Activated B cell treated with CpG ODN at 0.5 μM for 24 hours (primary cell): ENCODE results near the gene CYP20A1. TPM values are rescaled to one million over a fixed set of nuclear protein-coding genes. Genes with fewer than 3 reads are reported as not detected.
"Not testable (repeated sequence)": the region's sequence is repeated elsewhere in the genome, so short reads cannot be mapped to it uniquely, and the experiment has no call there.

Source experiments
- ATAC-seq: fragments of 200-7000 bp; cut with Tn5 transposase; one replicate; pipeline ENCODE4 v1.10.0; 2021; ENCODE audit warnings: low read depth, mild to moderate bottlenecking, moderate library complexity
- CTCF ChIA-PET: fragments of 350-600 bp; sonication (Branson Sonifier 250); formaldehyde crosslinking; loops from one replicate; lab custom pipeline; 2021; ENCODE audit warnings: antibody characterized with exemption; lab: Charles Lee
- POLR2A ChIA-PET: fragments of 350-600 bp; sonication (Branson Sonifier 250); formaldehyde crosslinking; loops from one replicate; lab custom pipeline; 2021; ENCODE audit warnings: antibody characterized with exemption; lab: Charles Lee
- DNase-seq: peaks from one replicate; pipeline ENCODE4 v3.0.0; 2022
- H3K27ac Mint-ChIP-seq: one replicate; pipeline ENCODE4 v1.8.0; 2020; ENCODE audit warnings: mixed read lengths
- H3K27me3 Mint-ChIP-seq: one replicate; pipeline ENCODE4 v1.8.0; 2021; ENCODE audit warnings: mixed read lengths
- H3K36me3 Mint-ChIP-seq: one replicate; pipeline ENCODE4 v1.8.0; 2021; ENCODE audit warnings: low read depth, mixed read lengths
- H3K4me1 Mint-ChIP-seq: one replicate; pipeline ENCODE4 v1.8.0; 2021; ENCODE audit warnings: mixed read lengths
- H3K4me3 Mint-ChIP-seq: one replicate; pipeline ENCODE4 v1.8.0; 2020; ENCODE audit warnings: mild to moderate bottlenecking, mixed read lengths
- H3K9me3 Mint-ChIP-seq: one replicate; pipeline ENCODE4 v1.8.0; 2020; ENCODE audit warnings: mixed read lengths
- intact Hi-C: fragments of 100-400 bp; cut with micrococcal nuclease; formaldehyde crosslinking; loops from one replicate; pipeline ENCODE4 v1.15.1; 2024
- total RNA-seq: library from RNA; stranded (reverse); gene quantifications from 2 replicates; pipeline ENCODE4 v1.2.3, GENCODE V29; 2022
- TF ChIP-seq, protein P1 (sequence below): fragments of 200-600 bp; IDR thresholded peaks from one replicate; pipeline ENCODE4 v1.8.0; 2022; ENCODE audit warnings: antibody characterized with exemption, mild to moderate bottlenecking

Gene CYP20A1
- total RNA-seq, 1 donor from 2014 or later = 32.2 TPM

DNA sequence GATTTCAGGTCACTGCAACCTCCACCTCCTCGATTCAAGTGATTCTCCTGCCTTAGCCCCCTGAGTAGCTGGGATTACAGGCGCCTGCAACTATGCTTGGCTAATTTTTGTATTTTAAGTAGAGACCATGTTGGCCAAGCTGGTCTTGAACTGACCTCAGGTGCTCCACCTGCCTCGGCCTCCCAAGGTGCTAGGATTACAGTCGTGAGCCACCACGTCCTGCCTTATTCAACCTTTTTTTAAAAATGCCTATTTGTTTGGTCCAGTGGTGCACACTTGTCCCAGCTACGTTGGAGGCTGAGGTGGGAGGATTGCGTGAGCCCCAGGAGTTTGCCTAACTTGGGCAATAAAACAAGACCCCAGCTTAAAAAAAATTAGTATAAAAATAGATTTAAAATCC lies 43.3 kb downstream of the CYP20A1 start:
- DNase-seq = no peak
- Mint-ChIP-seq H3K36me3 (peaks cover 70% of the 10 kb centered on the region), H3K4me1 (no peaks in the 10 kb centered on the region), H3K27me3 (no peaks in the 10 kb centered on the region), H3K4me3 (no peak overlapping the region), H3K9me3 (no peaks in the 10 kb centered on the region), H3K27ac (no peak overlapping the region)
- intact Hi-C loops = no loop called here
- POLR2A ChIA-PET = no interaction called here
- TF ChIP-seq, protein P1, sequence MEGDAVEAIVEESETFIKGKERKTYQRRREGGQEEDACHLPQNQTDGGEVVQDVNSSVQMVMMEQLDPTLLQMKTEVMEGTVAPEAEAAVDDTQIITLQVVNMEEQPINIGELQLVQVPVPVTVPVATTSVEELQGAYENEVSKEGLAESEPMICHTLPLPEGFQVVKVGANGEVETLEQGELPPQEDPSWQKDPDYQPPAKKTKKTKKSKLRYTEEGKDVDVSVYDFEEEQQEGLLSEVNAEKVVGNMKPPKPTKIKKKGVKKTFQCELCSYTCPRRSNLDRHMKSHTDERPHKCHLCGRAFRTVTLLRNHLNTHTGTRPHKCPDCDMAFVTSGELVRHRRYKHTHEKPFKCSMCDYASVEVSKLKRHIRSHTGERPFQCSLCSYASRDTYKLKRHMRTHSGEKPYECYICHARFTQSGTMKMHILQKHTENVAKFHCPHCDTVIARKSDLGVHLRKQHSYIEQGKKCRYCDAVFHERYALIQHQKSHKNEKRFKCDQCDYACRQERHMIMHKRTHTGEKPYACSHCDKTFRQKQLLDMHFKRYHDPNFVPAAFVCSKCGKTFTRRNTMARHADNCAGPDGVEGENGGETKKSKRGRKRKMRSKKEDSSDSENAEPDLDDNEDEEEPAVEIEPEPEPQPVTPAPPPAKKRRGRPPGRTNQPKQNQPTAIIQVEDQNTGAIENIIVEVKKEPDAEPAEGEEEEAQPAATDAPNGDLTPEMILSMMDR = no peak
- CTCF ChIA-PET = interaction anchor here (0.6 kb wide), 1 partner anchor 628 kb away, joined by 3 read pairs; no protein-coding TSS in a partner anchor
- no peak for ATAC-seq

DNA sequence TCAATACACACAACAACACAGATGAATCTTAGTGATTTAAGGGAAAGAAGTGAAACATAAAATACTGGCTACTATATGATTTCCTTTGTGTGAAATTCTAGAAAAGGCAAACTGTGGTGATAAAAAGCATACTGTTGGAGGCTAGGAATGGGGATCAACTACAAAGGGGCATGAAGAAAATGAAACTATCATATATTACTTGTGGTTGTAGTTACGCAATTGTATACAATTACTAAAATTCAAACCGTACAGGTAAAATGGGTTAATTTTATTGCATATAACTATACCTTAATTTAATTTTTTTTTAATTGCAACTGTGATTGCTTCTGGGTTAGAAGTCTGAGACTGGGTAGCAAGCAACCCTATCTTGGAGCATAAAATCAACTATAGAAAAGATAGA lies 47.7 kb downstream of the CYP20A1 start:
- intact Hi-C loops = no loop called here
- ATAC-seq = no peak
- TF ChIP-seq, protein P1 = no peak

DNA sequence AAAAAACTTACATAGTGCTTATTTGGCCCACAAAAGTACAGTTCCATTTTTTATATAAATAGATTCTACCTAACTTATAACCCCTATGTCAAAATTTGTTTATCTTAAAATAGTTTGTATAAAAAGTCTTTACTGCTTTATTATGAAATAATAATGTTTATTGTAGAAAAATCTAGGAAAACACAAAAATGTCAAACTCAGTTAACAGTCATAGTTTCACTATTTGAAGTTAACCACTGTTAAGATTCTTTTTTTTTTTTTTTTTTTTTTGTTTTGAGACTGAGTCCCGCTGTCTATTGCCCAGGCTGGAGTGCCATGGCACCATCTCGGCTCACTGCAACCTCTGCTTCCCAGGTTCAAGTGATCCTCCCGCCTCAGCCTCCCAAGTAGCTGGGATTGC lies 62.8 kb downstream of the CYP20A1 start:
- H3K4me1 Mint-ChIP-seq = no peaks in the 10 kb centered on the region
- peaks cover 36% of the 10 kb centered on the region for H3K36me3 Mint-ChIP-seq
- ChIA-PET POLR2A (no interaction called here), CTCF (no interaction called here)
- no peak overlapping the region for H3K4me3 Mint-ChIP-seq
- H3K27ac Mint-ChIP-seq = no peak overlapping the region
- ATAC-seq (no peak), DNase-seq (no peak)
- H3K9me3 Mint-ChIP-seq = no peaks in the 10 kb centered on the region
- intact Hi-C loops = no loop called here
- TF ChIP-seq, protein P1 = no peak
- H3K27me3 Mint-ChIP-seq = no peaks in the 10 kb centered on the region

More for the DNA sequence above, 47.7 kb downstream of the CYP20A1 start:
- Mint-ChIP-seq H3K4me3 (no peak overlapping the region), H3K27me3 (no peaks in the 10 kb centered on the region), H3K27ac (no peak overlapping the region), H3K9me3 (no peaks in the 10 kb centered on the region), H3K36me3 (peaks cover 52% of the 10 kb centered on the region), H3K4me1 (no peaks in the 10 kb centered on the region)
- POLR2A ChIA-PET = no interaction called here
- CTCF ChIA-PET = no interaction called here
- DNase-seq = no peak

DNA sequence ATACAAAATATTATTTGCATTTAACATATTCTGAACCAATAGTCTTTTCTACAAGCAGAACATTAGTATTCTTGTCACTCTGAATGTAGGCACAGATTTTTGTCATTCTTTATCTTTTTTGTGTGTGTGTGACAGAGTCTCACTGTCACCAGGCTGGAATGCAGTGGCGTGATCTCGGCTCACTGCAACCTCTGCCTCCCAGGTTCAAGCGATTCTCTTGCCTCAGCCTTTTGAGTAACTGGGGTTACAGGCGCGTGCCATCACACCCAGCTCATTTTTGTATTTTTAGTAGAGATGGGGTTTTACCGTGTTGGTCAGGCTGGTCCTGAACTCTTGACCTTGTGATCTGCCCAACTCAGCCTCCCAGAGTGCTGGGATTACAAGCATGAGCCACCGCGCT lies 63.8 kb downstream of the CYP20A1 start:
- H3K27ac Mint-ChIP-seq, H3K27me3 Mint-ChIP-seq, H3K4me3 Mint-ChIP-seq, H3K4me1 Mint-ChIP-seq, intact Hi-C loops, DNase-seq, H3K9me3 Mint-ChIP-seq, POLR2A ChIA-PET, CTCF ChIA-PET, ATAC-seq: not testable (repeated sequence)
- H3K36me3 Mint-ChIP-seq = peaks cover 35% of the 10 kb centered on the region

DNA sequence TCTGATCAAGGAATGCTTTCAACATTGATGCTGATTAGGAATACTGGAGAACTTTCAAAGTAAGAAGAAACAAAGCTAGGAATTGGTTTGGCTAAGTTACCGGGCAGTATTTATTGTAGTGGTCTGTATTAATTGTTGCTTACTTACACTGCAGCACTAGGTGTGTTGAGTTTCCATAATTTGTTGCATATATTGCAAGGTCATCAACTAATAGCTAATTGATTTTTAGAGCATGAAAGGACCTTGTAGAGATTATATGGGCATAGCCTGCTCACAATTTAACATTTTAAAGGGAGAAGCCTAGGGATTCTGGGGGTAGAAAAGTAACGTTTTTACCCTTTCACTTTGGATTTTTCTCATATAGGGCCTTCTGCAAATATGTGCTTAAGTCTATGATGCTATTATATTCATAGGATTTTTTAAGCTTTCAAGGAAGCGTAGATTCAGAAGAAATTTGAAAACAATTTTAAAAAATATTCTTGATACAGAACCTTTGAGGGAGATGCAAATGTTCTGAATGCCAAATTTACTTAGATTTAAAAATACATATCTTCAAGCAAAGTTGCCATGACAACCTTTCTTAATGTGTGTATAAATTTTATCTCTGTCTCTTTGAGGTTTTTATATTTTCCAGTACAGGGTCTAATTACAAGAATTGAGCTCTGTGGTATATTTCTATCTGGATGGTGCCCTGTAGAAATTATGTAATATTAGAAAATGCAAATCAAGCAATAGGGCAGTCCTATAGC lies 72.0 kb downstream of the CYP20A1 start:
- H3K27me3 Mint-ChIP-seq = no peaks in the 10 kb centered on the region
- CTCF ChIA-PET = interaction anchor here (0.6 kb wide), 1 partner anchor 133 kb away, joined by 4 read pairs; no protein-coding TSS in a partner anchor
- H3K4me3 Mint-ChIP-seq = no peak overlapping the region
- no peaks in the 10 kb centered on the region for H3K4me1 Mint-ChIP-seq
- ATAC-seq (no peak), DNase-seq (no peak)
- no peak overlapping the region for H3K27ac Mint-ChIP-seq
- peaks cover 2% of the 10 kb centered on the region for H3K9me3 Mint-ChIP-seq
- intact Hi-C loops = no loop called here
- TF ChIP-seq, protein P1 = no peak
- H3K36me3 Mint-ChIP-seq = peaks cover 23% of the 10 kb centered on the region
- POLR2A ChIA-PET = interaction anchor here (0.7 kb wide), 1 partner anchor 16 kb away, joined by 3 read pairs; no protein-coding TSS in a partner anchor
